ENCODE measurements around the gene CDH18. TPM values are rescaled to one million over a fixed set of nuclear protein-coding genes. Genes with fewer than 3 reads are reported as not detected.

CDH18 gene
- polyA plus RNA-seq, 12 donors = 7.3 to 13.4 (median 8.6) TPM; not detected in 2

DNA sequence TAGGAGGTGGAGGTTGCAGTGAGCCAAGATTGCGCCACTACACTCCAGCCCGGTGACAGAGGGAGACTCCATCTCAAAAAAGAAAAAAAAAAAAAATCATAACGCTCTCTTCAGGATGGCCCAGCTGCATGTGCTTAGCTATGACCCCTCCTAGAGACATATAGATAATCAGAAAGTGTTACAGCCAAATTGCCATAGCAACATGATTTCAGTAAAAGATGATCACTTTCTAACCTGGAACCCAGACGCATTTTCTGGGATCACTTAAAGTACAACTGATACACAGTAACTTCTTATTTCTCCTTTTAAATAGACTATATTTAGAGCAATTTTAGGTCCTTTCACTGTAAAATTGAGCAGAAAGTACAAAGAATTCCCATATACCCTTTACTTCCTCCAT lies 372.9 kb downstream of the CDH18 start:
- peak; percentile 47 for DNase-seq

GRCh38 chr5:19608444-19609002 lies 379.5 kb downstream of the CDH18 start:
- no peak for DNase-seq

- no peak for DNase-seq
These were observed 382.1 kb downstream of the CDH18 start for GRCh38 chr5:19605846-19606407.

DNA sequence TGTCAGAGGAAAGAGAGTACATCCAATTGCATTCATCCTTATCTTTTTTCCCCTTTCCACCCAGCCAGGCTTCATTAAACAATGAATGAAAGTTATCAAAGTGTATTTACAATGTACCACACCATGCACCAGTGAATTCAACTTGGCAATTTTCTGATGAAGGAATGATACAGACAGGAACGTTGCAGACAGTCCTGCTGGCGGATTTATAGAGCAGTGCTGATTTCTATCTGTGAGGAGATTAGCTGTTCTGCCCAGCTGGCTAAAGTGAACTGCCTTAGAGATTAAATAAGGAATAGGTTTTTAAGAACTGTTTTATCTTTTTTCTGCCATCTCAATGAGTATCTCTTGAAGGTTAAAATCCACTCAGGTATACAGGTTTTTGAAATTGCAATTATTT lies 403.9 kb downstream of the CDH18 start:
- no peak for DNase-seq

DNA sequence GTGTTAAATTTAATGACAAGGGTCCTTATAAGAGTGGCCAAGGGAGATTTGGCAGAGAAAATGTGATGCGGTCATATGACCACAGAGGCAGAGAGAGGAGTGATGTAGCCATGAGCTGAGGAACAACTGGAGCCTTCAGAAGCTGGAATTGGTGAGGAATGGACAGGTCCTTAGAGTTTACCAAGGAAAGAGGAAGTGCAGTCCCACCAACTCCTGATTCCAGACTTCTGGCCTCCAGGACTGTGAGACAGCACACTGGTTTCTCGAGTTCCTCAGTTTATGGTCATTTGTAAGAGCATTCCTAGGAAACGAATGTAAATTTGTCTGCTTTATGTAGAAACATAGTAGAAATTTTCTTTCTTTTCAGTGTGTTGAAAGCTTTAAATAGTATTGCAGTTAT lies 410.1 kb downstream of the CDH18 start:
- DNase-seq = no peak

- DNase-seq = no peak
These were observed 420.0 kb downstream of the CDH18 start for GRCh38 chr5:19568004-19568403.

DNA sequence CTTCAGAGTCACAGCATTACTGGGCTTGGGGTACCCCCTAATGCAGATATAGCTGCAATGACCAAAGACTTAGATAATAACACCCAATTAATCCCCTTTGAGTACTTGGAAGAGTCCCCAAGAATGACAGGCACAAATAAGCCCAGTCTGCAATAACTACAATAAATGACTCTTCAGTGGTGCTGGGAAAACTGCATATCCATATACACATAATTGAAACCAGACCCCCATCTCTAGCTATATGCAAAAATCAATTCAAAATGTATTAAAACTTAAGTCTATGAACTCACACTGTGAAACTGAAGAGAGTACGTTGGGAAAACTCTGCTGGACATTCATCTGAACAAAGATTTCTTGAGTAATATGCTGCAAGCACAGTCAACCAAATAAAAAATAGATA lies 422.5 kb downstream of the CDH18 start:
- peak; percentile 26 for DNase-seq

DNA sequence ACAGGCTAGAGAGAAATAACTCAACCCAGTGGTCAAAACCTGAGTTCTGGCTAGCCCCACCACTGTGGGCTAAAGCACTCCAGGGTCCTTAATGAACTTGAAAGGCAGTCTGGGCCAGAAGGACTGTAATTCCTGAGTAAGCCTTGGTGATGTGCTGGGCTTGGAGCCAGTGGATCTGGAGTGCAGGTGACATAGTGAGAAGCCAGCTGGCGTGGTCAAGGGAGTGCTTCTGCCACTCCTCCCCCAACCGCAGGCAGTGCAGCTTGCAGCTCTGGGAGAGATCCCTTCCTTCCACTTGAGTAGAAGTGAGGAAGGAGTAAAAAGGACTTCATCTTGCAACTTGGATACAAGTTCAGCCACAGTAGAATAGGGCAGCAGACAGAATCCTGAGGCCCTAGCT lies 424.0 kb downstream of the CDH18 start:
- DNase-seq = no peak

- DNase-seq = no peak
These were observed 432.1 kb downstream of the CDH18 start for GRCh38 chr5:19555876-19556275.

GRCh38 chr5:19555436-19555835 lies 432.6 kb downstream of the CDH18 start:
- DNase-seq = no peak

DNA sequence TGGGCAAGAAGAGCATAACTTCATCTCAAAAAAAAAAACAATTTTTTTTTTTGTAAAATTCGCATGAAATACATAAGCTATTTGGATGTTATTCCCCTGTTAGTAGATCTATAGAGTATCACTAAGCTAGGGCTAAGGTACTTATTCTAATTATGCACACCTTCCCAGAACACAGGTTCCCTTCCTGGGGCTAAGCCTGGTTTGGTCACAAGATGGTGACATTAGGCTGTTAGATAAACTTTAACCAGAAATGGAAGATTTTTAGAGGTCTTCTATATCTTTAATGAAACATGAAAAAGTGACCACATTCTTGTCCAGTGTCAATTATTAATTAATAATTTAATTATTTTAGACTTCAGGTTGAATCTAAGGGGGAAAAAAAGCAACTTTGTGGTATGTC lies 433.5 kb downstream of the CDH18 start:
- no peak for DNase-seq

GRCh38 chr5:19547640-19548039 lies 440.4 kb downstream of the CDH18 start:
- peak; percentile 64 for DNase-seq

GRCh38 chr5:19546521-19546920 lies 441.5 kb downstream of the CDH18 start:
- no peak for DNase-seq

GRCh38 chr5:19538607-19539006 lies 449.4 kb downstream of the CDH18 start:
- no peak for DNase-seq

DNA sequence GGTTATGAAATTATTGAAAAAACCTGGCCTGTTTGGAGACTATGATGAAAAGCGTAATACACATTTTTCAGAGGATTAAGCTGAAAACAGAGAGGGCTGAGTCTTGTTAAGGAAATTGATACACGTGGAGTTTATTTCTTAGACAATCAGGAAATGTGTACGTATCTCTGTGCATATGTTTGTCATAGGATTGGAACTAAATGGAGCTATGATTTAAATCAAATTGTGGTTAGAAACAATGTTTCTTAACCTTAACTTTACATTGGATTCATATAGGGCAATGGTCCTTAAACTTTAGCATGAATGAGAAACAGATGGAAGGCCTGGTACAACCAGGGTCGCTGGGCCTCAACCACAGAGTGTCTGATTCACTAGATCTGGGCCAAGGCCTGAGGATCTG lies 451.6 kb downstream of the CDH18 start:
- DNase-seq = no peak

- DNase-seq = no peak
These were observed 453.2 kb downstream of the CDH18 start for GRCh38 chr5:19534751-19535150.

DNA sequence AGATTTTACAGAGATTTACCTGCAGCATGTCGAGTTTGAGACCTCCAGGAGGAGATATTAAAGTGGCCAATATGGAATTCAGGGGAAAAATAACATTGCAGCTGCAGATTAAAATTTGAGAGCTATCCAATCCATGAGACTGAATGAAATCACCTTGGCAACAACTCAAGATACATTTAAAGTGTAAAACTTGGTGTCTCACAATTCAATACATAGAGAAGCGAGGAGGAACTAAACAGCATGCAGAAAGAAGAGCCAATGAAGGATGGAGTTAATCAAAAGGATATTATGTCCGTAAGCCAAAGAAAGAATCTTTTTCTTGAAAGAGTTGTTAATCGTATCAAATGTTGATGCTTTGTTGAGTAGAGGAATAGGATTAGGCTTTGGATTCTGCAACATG lies 455.1 kb downstream of the CDH18 start:
- peak; percentile 45 for DNase-seq

DNA sequence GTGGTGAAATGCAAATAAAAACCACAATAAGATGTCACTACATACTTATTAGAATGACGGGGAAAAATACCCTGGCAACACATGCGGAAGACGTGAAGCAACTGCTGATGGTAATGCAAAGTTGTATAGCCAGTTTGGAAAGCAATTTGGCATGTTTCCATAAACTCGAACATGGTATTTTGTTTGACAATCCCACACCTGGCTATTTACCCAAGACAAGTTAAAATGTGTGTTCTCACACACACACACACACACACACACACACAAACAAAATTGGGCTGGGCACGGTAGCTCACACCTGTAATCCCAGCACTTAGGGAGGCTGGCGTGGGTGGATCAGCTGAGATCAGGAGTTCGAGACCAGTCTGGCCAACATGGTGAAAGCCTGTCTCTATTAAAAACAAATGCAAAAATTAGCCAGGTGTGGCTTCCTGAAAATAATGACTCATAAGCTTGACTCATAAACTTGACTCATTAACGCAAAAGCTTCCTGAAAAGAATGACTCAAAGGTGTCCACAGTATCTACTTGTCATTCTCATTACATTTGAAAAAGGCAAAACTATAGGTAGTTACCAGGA lies 456.5 kb downstream of the CDH18 start:
- DNase-seq = no peak

DNA sequence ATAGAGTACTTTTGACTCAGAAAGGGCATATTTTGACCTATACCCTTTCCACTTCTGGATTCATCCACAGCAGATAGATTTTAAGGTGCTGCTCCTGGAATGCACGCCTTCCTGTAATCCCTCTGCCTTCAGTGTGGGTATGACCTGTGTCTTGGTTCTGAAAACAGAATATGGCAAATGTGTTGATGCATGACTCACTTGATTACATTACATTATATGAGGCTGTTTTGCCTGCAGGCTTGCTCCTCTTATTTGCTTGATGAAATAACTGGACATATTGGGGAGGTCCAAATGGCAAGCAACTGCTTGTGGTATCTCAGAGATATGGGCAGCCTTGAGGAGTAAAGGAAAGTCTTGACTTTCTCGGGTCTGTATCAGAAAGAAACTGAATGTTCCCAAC lies 468.6 kb downstream of the CDH18 start:
- DNase-seq = no peak

GRCh38 chr5:19498852-19499251 lies 489.1 kb downstream of the CDH18 start:
- no peak for DNase-seq

DNA sequence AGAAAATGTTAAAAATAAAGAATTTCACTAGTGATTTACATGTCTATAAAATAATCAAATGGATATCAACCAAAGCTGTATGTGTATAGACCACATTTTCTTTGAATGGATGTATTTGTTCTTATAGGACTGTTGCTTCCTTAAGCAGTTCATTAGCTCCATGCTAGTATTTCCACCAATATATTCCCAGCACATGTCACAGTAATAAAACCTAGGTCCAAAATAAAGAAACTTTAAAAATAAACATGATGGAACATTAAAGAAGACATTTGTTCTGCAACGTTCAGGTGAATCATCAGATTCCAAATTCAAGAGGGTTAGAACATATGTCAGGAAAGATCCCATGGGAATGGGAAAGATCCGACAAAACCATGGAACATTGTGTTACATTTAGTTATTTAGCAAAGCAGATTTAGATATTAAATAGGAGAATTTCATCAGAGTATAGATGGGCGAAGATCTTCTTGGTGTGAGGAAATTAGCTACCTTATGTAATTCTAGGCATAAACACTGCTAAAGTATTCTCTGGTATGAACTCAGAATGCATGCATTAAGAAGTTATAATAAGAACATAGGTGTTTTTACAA lies 490.7 kb downstream of the CDH18 start:
- DNase-seq = no peak

DNA sequence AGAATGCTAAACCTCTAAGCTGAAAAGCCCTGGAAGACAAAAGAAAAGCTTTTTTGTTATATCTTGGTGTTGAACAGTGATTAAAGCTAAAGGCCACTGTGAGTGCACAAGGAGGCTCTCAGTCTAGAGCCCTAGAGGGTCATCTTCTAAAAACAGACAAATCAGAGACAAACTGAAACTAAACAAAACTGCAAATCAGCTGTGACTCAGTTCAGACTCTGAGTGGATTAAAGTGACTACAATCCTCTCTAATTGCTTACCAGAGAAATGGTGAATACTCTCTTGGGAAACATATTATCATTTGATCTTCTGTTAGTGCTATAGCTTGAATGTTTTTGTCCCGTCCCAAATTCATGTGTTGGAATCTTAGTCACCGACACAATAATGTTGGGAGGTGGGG lies 491.9 kb downstream of the CDH18 start:
- no peak for DNase-seq

DNA sequence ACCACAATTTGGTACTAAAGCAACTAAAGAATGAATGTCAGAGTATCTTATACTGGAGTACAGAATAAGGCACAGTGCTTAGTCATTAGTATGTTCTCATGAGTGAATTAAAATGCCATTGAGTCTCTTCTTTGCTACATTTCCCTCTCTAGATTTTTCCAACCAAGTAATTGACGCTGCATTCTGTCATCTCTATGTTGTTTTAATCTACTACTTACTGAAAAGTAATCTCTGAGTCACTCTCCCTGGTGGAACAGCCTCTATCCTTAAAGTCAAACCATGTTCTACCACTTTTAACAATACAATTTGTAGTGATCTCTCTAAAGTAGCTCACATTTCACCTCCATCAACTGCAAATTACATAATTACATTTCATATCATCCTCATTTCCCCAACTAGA lies 495.1 kb downstream of the CDH18 start:
- DNase-seq = no peak

DNA sequence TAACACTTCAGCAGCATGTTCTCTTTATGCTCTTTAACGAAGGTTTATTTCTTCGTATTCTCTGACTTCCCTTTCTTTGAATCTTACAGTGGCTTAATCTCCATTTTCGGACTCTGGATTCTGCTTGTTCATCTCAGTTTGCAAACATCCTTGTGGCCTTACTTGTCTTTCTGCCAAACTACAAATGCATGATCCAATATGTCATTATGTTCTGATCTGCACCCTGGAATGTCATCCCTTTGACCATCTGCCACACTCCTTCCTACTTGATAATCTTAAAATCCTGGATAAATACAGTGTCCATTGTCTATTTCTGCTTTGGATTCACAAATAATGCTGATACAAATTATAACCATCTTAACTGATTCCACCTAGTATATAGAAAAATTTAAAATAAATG lies 499.2 kb downstream of the CDH18 start:
- peak; percentile 13 for DNase-seq
